HepG2 (cell line): ENCODE results near the gene DNM1. TPM values are rescaled to one million over a fixed set of nuclear protein-coding genes. Genes with fewer than 3 reads are reported as not detected.

ENCODE experiments used
- ARID2 ChIP-seq: sonication (generic); formaldehyde crosslinking; IDR thresholded peaks from 2 replicates; pipeline ENCODE4 v1.8.1; 2022; ENCODE audit warnings: mild to moderate bottlenecking, missing genetic modification reagents, borderline replicate concordance
- DMAP1 ChIP-seq: IDR thresholded peaks from 2 replicates; pipeline ENCODE4 v1.6.1; 2016
- ERF ChIP-seq: IDR thresholded peaks from 2 replicates; pipeline ENCODE4 v1.6.1; 2018; ENCODE audit warnings: missing biosample characterization, missing genetic modification reagents
- ETV5 ChIP-seq: IDR thresholded peaks from 2 replicates; pipeline ENCODE4 v1.6.1; 2018; ENCODE audit warnings: missing biosample characterization, missing genetic modification reagents, inconsistent platforms, borderline replicate concordance
- FOXO1 ChIP-seq: sonication (generic); formaldehyde crosslinking; IDR thresholded peaks from 2 replicates; pipeline ENCODE4 v1.4.0; 2020; ENCODE audit warnings: missing genetic modification reagents
- GLI4 ChIP-seq: sonication (generic); formaldehyde crosslinking; IDR thresholded peaks from 2 replicates; pipeline ENCODE4 v1.5.1; 2020; ENCODE audit warnings: missing genetic modification reagents, mild to moderate bottlenecking, moderate library complexity, borderline replicate concordance
- HCFC1 ChIP-seq: fragments of 150-350 bp; IDR thresholded peaks from 2 replicates; pipeline ENCODE4 v1.6.1; 2014; ENCODE audit warnings: low read depth, low read length
- HOXA7 ChIP-seq: sonication (generic); formaldehyde crosslinking; IDR thresholded peaks from 2 replicates; pipeline ENCODE4 v1.8.1; 2022; ENCODE audit warnings: mild to moderate bottlenecking, missing genetic modification reagents, moderate library complexity
- IKZF5 ChIP-seq: IDR thresholded peaks from 2 replicates; pipeline ENCODE4 v1.6.1; 2018; ENCODE audit warnings: missing genetic modification reagents, mild to moderate bottlenecking, missing compliant biosample characterization
- ISX ChIP-seq: sonication (generic); formaldehyde crosslinking; conservative IDR thresholded peaks from 2 replicates; pipeline ENCODE4 v1.5.0; 2020; ENCODE audit warnings: missing genetic modification reagents
- LCORL ChIP-seq, 2 experiments: fragments of 450-650 bp in 1 of 2; sonication (generic) in 1 of 2; formaldehyde crosslinking in 1 of 2; IDR thresholded peaks; 2 replicates each; pipeline versions ENCODE4 v1.5.0 to v1.6.1; 2017 to 2020; ENCODE audit warnings: antibody characterized with exemption in 1 of 2, missing genetic modification reagents in 1 of 2
- MLLT10 ChIP-seq: sonication (generic); formaldehyde crosslinking; IDR thresholded peaks from 2 replicates; pipeline ENCODE4 v1.4.0; 2020; ENCODE audit warnings: missing genetic modification reagents
- MTF2 ChIP-seq: sonication (generic); formaldehyde crosslinking; IDR thresholded peaks from 2 replicates; pipeline ENCODE4 v1.5.0; 2020; ENCODE audit warnings: missing genetic modification reagents, borderline replicate concordance
- NCOA2 ChIP-seq: sonication (generic); formaldehyde crosslinking; IDR thresholded peaks from 2 replicates; pipeline ENCODE4 v1.8.0; 2022; ENCODE audit warnings: inconsistent platforms
- NR2C2 ChIP-seq: sonication (generic); formaldehyde crosslinking; IDR thresholded peaks from 2 replicates; pipeline ENCODE4 v1.4.0; 2020; ENCODE audit warnings: missing genetic modification reagents, mild to moderate bottlenecking, moderate library complexity, borderline replicate concordance
- PITX1 ChIP-seq: sonication (generic); formaldehyde crosslinking; IDR thresholded peaks from 2 replicates; pipeline ENCODE4 v1.5.1; 2020; ENCODE audit warnings: mild to moderate bottlenecking, missing genetic modification reagents
- RBM39 ChIP-seq: fragments of 200-400 bp; formaldehyde crosslinking; IDR thresholded peaks from one replicate; pipeline ENCODE4 v1.6.1; 2018; ENCODE audit warnings: antibody characterized with exemption, mild to moderate bottlenecking, low read depth, low read length; ENCODE audit not compliant: poor library complexity, severe bottlenecking
- SAP130 ChIP-seq: IDR thresholded peaks from 2 replicates; pipeline ENCODE4 v1.6.1; 2016; ENCODE audit warnings: low read depth
- SIN3A ChIP-seq: IDR thresholded peaks from 2 replicates; pipeline ENCODE4 v1.6.1; 2011; ENCODE audit warnings: low read depth, mild to moderate bottlenecking, control low read depth, low read length, borderline replicate concordance
- SIX4 ChIP-seq: sonication (generic); formaldehyde crosslinking; IDR thresholded peaks from 2 replicates; pipeline ENCODE4 v1.4.0; 2020; ENCODE audit warnings: missing genetic modification reagents
- SMAD9 ChIP-seq: sonication (generic); formaldehyde crosslinking; IDR thresholded peaks from 2 replicates; pipeline ENCODE4 v1.5.1; 2020; ENCODE audit warnings: mild to moderate bottlenecking, missing genetic modification reagents
- STAG1 ChIP-seq: sonication (generic); formaldehyde crosslinking; IDR thresholded peaks from 2 replicates; pipeline ENCODE4 v1.4.0; 2020; ENCODE audit warnings: missing genetic modification reagents
- TBX2 ChIP-seq: sonication (generic); formaldehyde crosslinking; IDR thresholded peaks from 2 replicates; pipeline ENCODE4 v1.5.0; 2020; ENCODE audit warnings: missing genetic modification reagents, mild to moderate bottlenecking, borderline replicate concordance
- THYN1 ChIP-seq: sonication (generic); formaldehyde crosslinking; IDR thresholded peaks from 2 replicates; pipeline ENCODE4 v1.8.1; 2023; ENCODE audit warnings: low read depth, mild to moderate bottlenecking, moderate library complexity, missing genetic modification reagents, borderline replicate concordance
- ZBTB20 ChIP-seq: sonication (generic); formaldehyde crosslinking; IDR thresholded peaks from 2 replicates; pipeline ENCODE4 v1.8.1; 2023; ENCODE audit warnings: missing genetic modification reagents, low read depth, mild to moderate bottlenecking, borderline replicate concordance
- ZMAT3 ChIP-seq: sonication (generic); formaldehyde crosslinking; conservative IDR thresholded peaks from 2 replicates; pipeline ENCODE4 v1.7.0; 2021; ENCODE audit warnings: missing genetic modification reagents
- ZNF12 ChIP-seq: sonication (generic); formaldehyde crosslinking; IDR thresholded peaks from 2 replicates; pipeline ENCODE4 v1.5.0; 2020; ENCODE audit warnings: missing genetic modification reagents
- ZNF253 ChIP-seq: sonication (generic); formaldehyde crosslinking; IDR thresholded peaks from 2 replicates; pipeline ENCODE4 v1.8.0; 2022; ENCODE audit warnings: mild to moderate bottlenecking, missing genetic modification reagents, borderline replicate concordance
- ZNF329 ChIP-seq: sonication (generic); formaldehyde crosslinking; IDR thresholded peaks from 2 replicates; pipeline ENCODE4 v1.9.0; 2021; ENCODE audit warnings: low read depth, mild to moderate bottlenecking, missing genetic modification reagents
- ZNF414 ChIP-seq: sonication (generic); formaldehyde crosslinking; IDR thresholded peaks from 2 replicates; pipeline ENCODE4 v1.5.0; 2020; ENCODE audit warnings: missing genetic modification reagents
- ZNF709 ChIP-seq: sonication (generic); formaldehyde crosslinking; IDR thresholded peaks from 2 replicates; pipeline ENCODE4 v1.5.0; 2020; ENCODE audit warnings: mild to moderate bottlenecking, missing genetic modification reagents
- ZNF749 ChIP-seq: sonication (generic); formaldehyde crosslinking; IDR thresholded peaks from 2 replicates; pipeline ENCODE4 v1.8.0; 2022; ENCODE audit warnings: mild to moderate bottlenecking, missing genetic modification reagents, moderate library complexity, borderline replicate concordance
- polyA plus RNA-seq, 8 experiments: library from polyadenylated mRNA; depleted of rRNA in 3 of 8; stranded (reverse) in 7 of 8; unstranded in 1 of 8; fragments of >200 nt; fragmentation: Illumina TruSeq in 4 of 8; extraction: Trizol in 4 of 8; gene quantifications; 2 replicates each; pipeline versions ENCODE4 v1.2.1 to v1.2.3, GENCODE V29; 2011 to 2016; ENCODE audit warnings: low read depth in 4 of 8, missing spikeins in 1 of 8, mixed read lengths in 1 of 8; ENCODE audit not compliant: insufficient read depth in 1 of 8
- total RNA-seq, 5 experiments: library from RNA; depleted of rRNA; stranded (reverse); fragments of >200 nt; fragmentation: Illumina TruSeq; extraction: Trizol; gene quantifications; 2 replicates each; pipeline ENCODE4 v1.2.3, GENCODE V29; 2016; ENCODE audit warnings: low read depth in 1 of 5

DNM1 gene
- total and polyA plus RNA-seq, 2 of the 13 experiments (the other 11 are each of a cell fraction or from before 2014, with no cell fraction given): 0.13 to 0.58 TPM

- TF ChIP-seq STAG1 (CRISPR knock-in tag) (peak; percentile 7; the same call in 1 of the 2 replicates), GLI4 (CRISPR knock-in tag) (peak; percentile 61; the same call in 1 of the 2 replicates), NR2C2 (CRISPR knock-in tag) (peak; percentile 74), TBX2 (0 out of 2 replicates have a peak, but pooled peaks have one; percentile 3), FOXO1 (no peak; the same call in 1 of the 2 replicates), SMAD9 (CRISPR knock-in tag) (no peak), SIN3A (no peak), ZMAT3 (0 out of 2 replicates have a peak, but pooled peaks have one; percentile 35), NCOA2 (CRISPR knock-in tag) (no peak), ZNF749 (CRISPR knock-in tag) (no peak), ZNF709 (CRISPR knock-in tag) (no peak), RBM39 (no peak), THYN1 (CRISPR knock-in tag) (no peak), ETV5 (CRISPR knock-in tag) (no peak; the same call in 1 of the 2 replicates), LCORL (IDR thresholded peaks at IDR 0.05) (no peak), LCORL (CRISPR knock-in tag; IDR thresholded peaks at IDR 0.05) (peak; percentile 29; the same call in 1 of the 2 replicates), ZNF253 (CRISPR knock-in tag) (no peak), IKZF5 (CRISPR knock-in tag) (no peak), ERF (CRISPR knock-in tag) (peak; percentile 34; the same call in 1 of the 2 replicates), ZNF414 (CRISPR knock-in tag) (no peak), HOXA7 (CRISPR knock-in tag) (no peak), ZNF12 (CRISPR knock-in tag) (no peak), MTF2 (CRISPR knock-in tag) (no peak; the same call in 1 of the 2 replicates), ISX (CRISPR knock-in tag) (no peak), ZNF329 (CRISPR knock-in tag) (0 out of 2 replicates have a peak, but pooled peaks have one; percentile 35), ARID2 (no peak), HCFC1 (peak; percentile 87), ZBTB20 (CRISPR knock-in tag) (no peak), MLLT10 (no peak), PITX1 (no peak), SAP130 (CRISPR knock-in tag) (peak; percentile 46; the same call in 1 of the 2 replicates), DMAP1 (CRISPR knock-in tag) (no peak), SIX4 (CRISPR knock-in tag) (no peak)
Measured at GRCh38 chr9:128203024-128203706, at the start of gene DNM1 (continued).
